Endometrial microvascular endothelial cells (primary cell): ENCODE data around the gene SLC29A3. TPM values are rescaled to one million over a fixed set of nuclear protein-coding genes. Genes with fewer than 3 reads are reported as not detected.

Experiments
- total RNA-seq: library from RNA; depleted of rRNA; stranded (reverse); fragments of >200 nt; gene quantifications from one replicate; pipeline ENCODE4 v1.2.3, GENCODE V29; 2015; ENCODE audit errors: inconsistent ontology term

The SLC29A3 gene
- total RNA-seq, 1 donor from 2014 or later: 2.1 TPM

Other genes with a start within 250 kb of the SLC29A3 start
- gene UNC5B, start 106.7 kb upstream of the SLC29A3 start, total RNA-seq: 7.2 TPM
- gene CDH23, start 77.7 kb downstream of the SLC29A3 start, total RNA-seq: 0.09 TPM